ENCODE data around the gene ZSWIM1.

DNA sequence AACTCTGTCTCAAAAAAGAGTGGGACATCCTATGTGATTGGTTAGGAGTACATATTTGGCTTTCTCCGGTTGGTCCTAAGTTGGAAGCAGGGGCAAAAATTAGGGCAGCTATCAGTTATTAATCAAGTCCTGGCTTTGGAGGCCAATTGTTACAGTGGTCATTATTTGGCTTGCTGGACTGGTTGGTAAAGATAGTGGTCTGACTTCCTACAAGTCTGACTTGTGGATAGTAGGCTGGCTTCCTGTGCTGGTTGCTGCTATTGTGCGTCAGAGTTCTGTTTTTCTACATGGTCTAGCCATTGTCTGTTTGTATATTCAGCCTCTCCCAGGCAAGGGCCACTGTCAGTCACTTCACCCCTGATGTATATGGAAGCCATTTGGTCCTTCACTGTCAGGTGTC is 30.8 kb upstream of the ZSWIM1 start:
- no peak for TF ChIP-seq SP1 (IDR thresholded peaks at IDR 0.05; ENCODE audit: low read depth)
- TF ChIP-seq, protein P1, sequence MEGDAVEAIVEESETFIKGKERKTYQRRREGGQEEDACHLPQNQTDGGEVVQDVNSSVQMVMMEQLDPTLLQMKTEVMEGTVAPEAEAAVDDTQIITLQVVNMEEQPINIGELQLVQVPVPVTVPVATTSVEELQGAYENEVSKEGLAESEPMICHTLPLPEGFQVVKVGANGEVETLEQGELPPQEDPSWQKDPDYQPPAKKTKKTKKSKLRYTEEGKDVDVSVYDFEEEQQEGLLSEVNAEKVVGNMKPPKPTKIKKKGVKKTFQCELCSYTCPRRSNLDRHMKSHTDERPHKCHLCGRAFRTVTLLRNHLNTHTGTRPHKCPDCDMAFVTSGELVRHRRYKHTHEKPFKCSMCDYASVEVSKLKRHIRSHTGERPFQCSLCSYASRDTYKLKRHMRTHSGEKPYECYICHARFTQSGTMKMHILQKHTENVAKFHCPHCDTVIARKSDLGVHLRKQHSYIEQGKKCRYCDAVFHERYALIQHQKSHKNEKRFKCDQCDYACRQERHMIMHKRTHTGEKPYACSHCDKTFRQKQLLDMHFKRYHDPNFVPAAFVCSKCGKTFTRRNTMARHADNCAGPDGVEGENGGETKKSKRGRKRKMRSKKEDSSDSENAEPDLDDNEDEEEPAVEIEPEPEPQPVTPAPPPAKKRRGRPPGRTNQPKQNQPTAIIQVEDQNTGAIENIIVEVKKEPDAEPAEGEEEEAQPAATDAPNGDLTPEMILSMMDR (IDR thresholded peaks at IDR 0.05 in 2 of 3, conservative IDR thresholded peaks at IDR 0.05 in 1 of 3; ENCODE audit: borderline replicate concordance in 1 of 3, insufficient read depth in 1 of 3, low read depth in 2 of 3, low read length in 2 of 3), result no peak
- TF ChIP-seq EZH2 (IDR thresholded peaks at IDR 0.05), result no peak
- TF ChIP-seq POLR2A (IDR thresholded peaks at IDR 0.05; ENCODE audit: borderline replicate concordance, extremely low read depth, insufficient read depth, insufficient read length), result no peak
- TF ChIP-seq JUND (IDR thresholded peaks at IDR 0.05), result no peak
- TF ChIP-seq, protein P2, sequence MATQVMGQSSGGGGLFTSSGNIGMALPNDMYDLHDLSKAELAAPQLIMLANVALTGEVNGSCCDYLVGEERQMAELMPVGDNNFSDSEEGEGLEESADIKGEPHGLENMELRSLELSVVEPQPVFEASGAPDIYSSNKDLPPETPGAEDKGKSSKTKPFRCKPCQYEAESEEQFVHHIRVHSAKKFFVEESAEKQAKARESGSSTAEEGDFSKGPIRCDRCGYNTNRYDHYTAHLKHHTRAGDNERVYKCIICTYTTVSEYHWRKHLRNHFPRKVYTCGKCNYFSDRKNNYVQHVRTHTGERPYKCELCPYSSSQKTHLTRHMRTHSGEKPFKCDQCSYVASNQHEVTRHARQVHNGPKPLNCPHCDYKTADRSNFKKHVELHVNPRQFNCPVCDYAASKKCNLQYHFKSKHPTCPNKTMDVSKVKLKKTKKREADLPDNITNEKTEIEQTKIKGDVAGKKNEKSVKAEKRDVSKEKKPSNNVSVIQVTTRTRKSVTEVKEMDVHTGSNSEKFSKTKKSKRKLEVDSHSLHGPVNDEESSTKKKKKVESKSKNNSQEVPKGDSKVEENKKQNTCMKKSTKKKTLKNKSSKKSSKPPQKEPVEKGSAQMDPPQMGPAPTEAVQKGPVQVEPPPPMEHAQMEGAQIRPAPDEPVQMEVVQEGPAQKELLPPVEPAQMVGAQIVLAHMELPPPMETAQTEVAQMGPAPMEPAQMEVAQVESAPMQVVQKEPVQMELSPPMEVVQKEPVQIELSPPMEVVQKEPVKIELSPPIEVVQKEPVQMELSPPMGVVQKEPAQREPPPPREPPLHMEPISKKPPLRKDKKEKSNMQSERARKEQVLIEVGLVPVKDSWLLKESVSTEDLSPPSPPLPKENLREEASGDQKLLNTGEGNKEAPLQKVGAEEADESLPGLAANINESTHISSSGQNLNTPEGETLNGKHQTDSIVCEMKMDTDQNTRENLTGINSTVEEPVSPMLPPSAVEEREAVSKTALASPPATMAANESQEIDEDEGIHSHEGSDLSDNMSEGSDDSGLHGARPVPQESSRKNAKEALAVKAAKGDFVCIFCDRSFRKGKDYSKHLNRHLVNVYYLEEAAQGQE (IDR thresholded peaks at IDR 0.05; ENCODE audit: low read depth), result no peak

All from HCT116 (cell line).